H9 (cell line): Measurements from ENCODE around the gene MYBPC2. TPM values are rescaled to one million over a fixed set of nuclear protein-coding genes. Genes with fewer than 3 reads are reported as not detected.

ENCODE experiments used
- DNase-seq: peaks from one replicate; pipeline ENCODE4 v3.0.0-alpha.2; 2017
- H2AFZ ChIP-seq: one replicate; pipeline ENCODE4 v1.6.1; 2013; ENCODE audit warnings: mild to moderate bottlenecking, low read length, control low read depth, moderate library complexity
- H2AK5ac ChIP-seq: 2 replicates; pipeline ENCODE4 v1.6.1; 2013; ENCODE audit warnings: low read length, control low read depth, mixed read lengths; ENCODE audit not compliant: insufficient read length
- H2BK120ac ChIP-seq: one replicate; pipeline ENCODE4 v1.6.1; 2013; ENCODE audit warnings: low read depth, mild to moderate bottlenecking, low read length, control low read depth, inconsistent platforms; ENCODE audit not compliant: poor library complexity, severe bottlenecking
- H2BK12ac ChIP-seq: 2 replicates; pipeline ENCODE4 v1.6.1; 2013; ENCODE audit warnings: low read length, control low read depth, mixed read lengths, low read depth; ENCODE audit not compliant: insufficient read length
- H2BK15ac ChIP-seq: 2 replicates; pipeline ENCODE4 v1.6.1; 2013; ENCODE audit warnings: low read depth, low read length, control low read depth
- H2BK20ac ChIP-seq: one replicate; pipeline ENCODE4 v1.6.1; 2013; ENCODE audit warnings: low read depth, mild to moderate bottlenecking, low read length, control low read depth, inconsistent platforms; ENCODE audit not compliant: poor library complexity, severe bottlenecking
- H2BK5ac ChIP-seq: 2 replicates; pipeline ENCODE4 v1.6.1; 2013; ENCODE audit warnings: low read length, control low read depth, mixed read lengths; ENCODE audit not compliant: insufficient read length
- H3K14ac ChIP-seq: 2 replicates; pipeline ENCODE4 v1.6.1; 2013; ENCODE audit warnings: low read length, control low read depth; ENCODE audit not compliant: insufficient read depth
- H3K18ac ChIP-seq: 2 replicates; pipeline ENCODE4 v1.6.1; 2013; ENCODE audit warnings: low read depth, mild to moderate bottlenecking, mixed read lengths, low read length, control low read depth; ENCODE audit not compliant: insufficient read length
- H3K23ac ChIP-seq: 2 replicates; pipeline ENCODE4 v1.6.1; 2013; ENCODE audit warnings: low read length, control low read depth, mixed read lengths, low read depth; ENCODE audit not compliant: insufficient read length
- H3K23me2 ChIP-seq: 2 replicates; pipeline ENCODE4 v1.6.1; 2013; ENCODE audit warnings: low read depth, mild to moderate bottlenecking, mixed read lengths, low read length, control low read depth; ENCODE audit not compliant: insufficient read length, poor library complexity, severe bottlenecking
- H3K27ac ChIP-seq: 2 replicates; pipeline ENCODE4 v1.5.1; 2013; ENCODE audit warnings: low read length, control low read depth, mixed read lengths, low read depth; ENCODE audit not compliant: insufficient read length
- H3K27me3 ChIP-seq: 2 replicates; pipeline ENCODE4 v1.6.1; 2013; ENCODE audit warnings: low read length, control low read depth, inconsistent platforms; ENCODE audit not compliant: insufficient read depth
- H3K4ac ChIP-seq: 2 replicates; pipeline ENCODE4 v1.6.1; 2013; ENCODE audit warnings: low read depth, mild to moderate bottlenecking, control low read depth, inconsistent platforms, low read length, moderate library complexity
- H3K4me1 ChIP-seq: 2 replicates; pipeline ENCODE4 v1.6.1; 2013; ENCODE audit warnings: low read length, control low read depth, inconsistent platforms; ENCODE audit not compliant: insufficient read depth
- H3K4me2 ChIP-seq: 2 replicates; pipeline ENCODE4 v1.6.1; 2013; ENCODE audit warnings: low read length, control low read depth, mixed read lengths; ENCODE audit not compliant: insufficient read length, insufficient read depth
- H3K56ac ChIP-seq: 2 replicates; pipeline ENCODE4 v1.6.1; 2013; ENCODE audit warnings: low read depth, mild to moderate bottlenecking, mixed read lengths, low read length, control low read depth; ENCODE audit not compliant: insufficient read length
- H3K79me1 ChIP-seq: 2 replicates; pipeline ENCODE4 v1.6.1; 2013; ENCODE audit warnings: low read depth, mild to moderate bottlenecking, moderate library complexity, low read length, control low read depth, inconsistent platforms; ENCODE audit not compliant: insufficient read depth, poor library complexity, severe bottlenecking
- H3K79me2 ChIP-seq: 2 replicates; pipeline ENCODE4 v1.6.1; 2013; ENCODE audit warnings: low read length, control low read depth, inconsistent platforms; ENCODE audit not compliant: insufficient read depth
- H3K9ac ChIP-seq: 2 replicates; pipeline ENCODE4 v1.6.1; 2013; ENCODE audit warnings: low read length, control low read depth, mixed read lengths; ENCODE audit not compliant: insufficient read length; ENCODE audit errors: extremely low read depth
- H3K9me3 ChIP-seq: one replicate; pipeline ENCODE4 v1.6.1; 2013; ENCODE audit warnings: low read depth, low read length, inconsistent platforms; ENCODE audit not compliant: control insufficient read depth
- H3T11ph ChIP-seq: one replicate; pipeline ENCODE4 v1.6.1; 2013; ENCODE audit warnings: mild to moderate bottlenecking, low read length, control low read depth, inconsistent platforms
- H4K20me1 ChIP-seq: one replicate; pipeline ENCODE4 v1.6.1; 2013; ENCODE audit not compliant: control insufficient read depth, insufficient read length, insufficient read depth
- H4K5ac ChIP-seq: 2 replicates; pipeline ENCODE4 v1.6.1; 2013; ENCODE audit warnings: low read depth, mild to moderate bottlenecking, mixed read lengths, low read length, control low read depth; ENCODE audit not compliant: insufficient read length
- H4K8ac ChIP-seq: replicated peaks from 2 replicates; pipeline ENCODE4 v1.6.1; 2013; ENCODE audit warnings: low read length, control low read depth, mixed read lengths, low read depth; ENCODE audit not compliant: insufficient read length
- H4K91ac ChIP-seq: 2 replicates; pipeline ENCODE4 v1.6.1; 2013; ENCODE audit warnings: low read depth, mild to moderate bottlenecking, moderate library complexity, mixed read lengths, low read length, control low read depth; ENCODE audit not compliant: insufficient read length
- H3K27ac Mint-ChIP-seq, 3 experiments: 2 replicates in 2 of 3; 3 replicates in 1 of 3; pipeline ENCODE4 v1.8.0; 2020 to 2021; ENCODE audit warnings: mixed read lengths in 3 of 3, mild to moderate bottlenecking in 1 of 3, moderate library complexity in 1 of 3
- H3K27me3 Mint-ChIP-seq: 2 replicates; pipeline ENCODE4 v1.8.0; 2021; ENCODE audit warnings: low read depth, mild to moderate bottlenecking, moderate library complexity, mixed read lengths
- H3K36me3 Mint-ChIP-seq, 3 experiments: 2 replicates in 2 of 3; 3 replicates in 1 of 3; pipeline ENCODE4 v1.8.0; 2020 to 2021; ENCODE audit warnings: low read depth in 3 of 3, mixed read lengths in 3 of 3; ENCODE audit not compliant: insufficient read depth in 1 of 3
- H3K4me1 Mint-ChIP-seq, 2 experiments: 2 replicates each; pipeline ENCODE4 v1.8.0; 2020; ENCODE audit warnings: mixed read lengths in 2 of 2
- H3K4me3 Mint-ChIP-seq, 2 experiments: 2 replicates in 1 of 2; 3 replicates in 1 of 2; pipeline ENCODE4 v1.8.0; 2020 to 2021; ENCODE audit warnings: mild to moderate bottlenecking in 2 of 2, mixed read lengths in 2 of 2, moderate library complexity in 1 of 2
- H3K9me3 Mint-ChIP-seq, 2 experiments: 2 replicates in 1 of 2; 3 replicates in 1 of 2; pipeline ENCODE4 v1.8.0; 2020; ENCODE audit warnings: mild to moderate bottlenecking in 2 of 2, mixed read lengths in 2 of 2, moderate library complexity in 1 of 2
- CTCF ChIP-seq: fragments of 200-600 bp; sonication (generic); conservative IDR thresholded peaks from 3 replicates; pipeline ENCODE4 v1.8.0; 2021; ENCODE audit warnings: antibody characterized with exemption, mild to moderate bottlenecking
- WGBS: extraction: QIAGEN DNeasy Blood & Tissue Kit; methylation state at CpG from one replicate; pipeline ENCODE4 v1.1.7; 2013; ENCODE audit warnings: missing lambda C conversion rate, low lambda C conversion rate, mixed read lengths; ENCODE audit not compliant: insufficient read length; ENCODE audit errors: extremely low coverage; 5-methylcytosine and 5-hydroxymethylcytosine counted together
- total RNA-seq: library from RNA; stranded (reverse); gene quantifications from 2 replicates; pipeline ENCODE4 v1.2.1, GENCODE V29; 2021

MYBPC2 gene
- total RNA-seq, 1 experiment from 2014 or later = 4.9 TPM

GRCh38 chr19:50515168-50515561, 82.5 kb downstream of the MYBPC2 start:
- no CpG with 5 or more reads among the region's 11 CpGs for WGBS
- TF ChIP-seq CTCF = no peak
- no peak overlapping the region for H4K91ac ChIP-seq

More at GRCh38 chr19:50515168-50515561, 82.5 kb downstream of the MYBPC2 start:
- Histone ChIP-seq H3K23me2 (no peaks in the 10 kb centered on the region), H3K27ac (no peak overlapping the region), H4K20me1 (no peaks in the 10 kb centered on the region), H4K5ac (no peak overlapping the region), H3K18ac (no peak overlapping the region), H2AFZ (no peak overlapping the region), H2BK15ac (no peak overlapping the region), H3K79me2 (no peaks in the 10 kb centered on the region), H3T11ph (no peak overlapping the region), H3K9me3 (no peaks in the 10 kb centered on the region), H3K4me1 (no peaks in the 10 kb centered on the region), H4K8ac (no peak overlapping the region), H3K56ac (no peak overlapping the region), H3K27me3 (no peaks in the 10 kb centered on the region), H2AK5ac (no peak overlapping the region), H3K23ac (no peak overlapping the region), H2BK20ac (no peak overlapping the region), H3K9ac (no peak overlapping the region), H2BK12ac (no peak overlapping the region), H3K79me1 (no peaks in the 10 kb centered on the region), H3K14ac (no peak overlapping the region), H3K4me2 (no peak overlapping the region), H3K4ac (no peak overlapping the region), H2BK5ac (no peak overlapping the region), H2BK120ac (no peak overlapping the region)
- Mint-ChIP-seq H3K36me3 (peaks cover 5 to 7% (median 5%) of the 10 kb centered on the region in 3 experiments; a peak in 4 of 7 replicates), H3K4me1 (peaks cover 7 to 26% of the 10 kb centered on the region in 2 experiments), H3K27me3 (peaks cover 51% of the 10 kb centered on the region), H3K9me3 (no peaks in the 10 kb centered on the region; a peak in 1 of 5 replicates), H3K27ac (no peak overlapping the region), H3K4me3 (no peak overlapping the region)
- no peak for DNase-seq

Other genes starting within 250 kb of the MYBPC2 start
- 27.7 and 28.6 TPM in 2 replicates for gene MYH14, start 229.3 kb upstream of the MYBPC2 start, total RNA-seq
- gene KCNC3, start 103.5 kb upstream of the MYBPC2 start, total RNA-seq = 15.2 and 17.3 TPM in 2 replicates
- 0.33 and 0.44 TPM in 2 replicates for gene NAPSA, start 67.3 kb upstream of the MYBPC2 start, total RNA-seq
- gene NR1H2, start 56.4 kb upstream of the MYBPC2 start, total RNA-seq = 33.2 and 35.8 TPM in 2 replicates
- gene POLD1, start 48.5 kb upstream of the MYBPC2 start, total RNA-seq = 165 and 178 TPM in 2 replicates
- gene SPIB, start 14.0 kb upstream of the MYBPC2 start, total RNA-seq = 30.2 and 33.3 TPM in 2 replicates
- 109 and 110 TPM in 2 replicates for gene EMC10, start 43.6 kb downstream of the MYBPC2 start, total RNA-seq
- gene GARIN5A, start 44.0 kb downstream of the MYBPC2 start, total RNA-seq = 9.5 and 10.5 TPM in 2 replicates
- gene JOSD2, start 78.3 kb downstream of the MYBPC2 start, total RNA-seq = 5.0 and 5.4 TPM in 2 replicates
- gene ASPDH, start 81.0 kb downstream of the MYBPC2 start, total RNA-seq = not detected in 2 replicates
- gene LRRC4B, start 135.5 kb downstream of the MYBPC2 start, total RNA-seq = 3.7 and 3.8 TPM in 2 replicates
- 2.8 and 3.1 TPM in 2 replicates for gene SYT3, start 207.0 kb downstream of the MYBPC2 start, total RNA-seq
- gene C19orf81, start 216.6 kb downstream of the MYBPC2 start, total RNA-seq = 9.6 and 11.0 TPM in 2 replicates